ENCODE measurements around the gene CYTH3. TPM values are rescaled to one million over a fixed set of nuclear protein-coding genes. Genes with fewer than 3 reads are reported as not detected.
"Not testable (repeated sequence)": the region's sequence is repeated elsewhere in the genome, so short reads cannot be mapped to it uniquely, and the experiment has no call there.

CYTH3 gene
- total RNA-seq, 1 donor from 2014 or later, result 30.7 TPM

GRCh38 chr7:6234384-6234783 lies 38.0 kb downstream of the CYTH3 start:
- no peak for DNase-seq (ENCODE audit: extremely low read depth, low read depth, low spot score)

- no peak for DNase-seq (ENCODE audit: extremely low read depth, low read depth, low spot score)
Observed at GRCh38 chr7:6232534-6232933, 39.9 kb downstream of the CYTH3 start.

DNA sequence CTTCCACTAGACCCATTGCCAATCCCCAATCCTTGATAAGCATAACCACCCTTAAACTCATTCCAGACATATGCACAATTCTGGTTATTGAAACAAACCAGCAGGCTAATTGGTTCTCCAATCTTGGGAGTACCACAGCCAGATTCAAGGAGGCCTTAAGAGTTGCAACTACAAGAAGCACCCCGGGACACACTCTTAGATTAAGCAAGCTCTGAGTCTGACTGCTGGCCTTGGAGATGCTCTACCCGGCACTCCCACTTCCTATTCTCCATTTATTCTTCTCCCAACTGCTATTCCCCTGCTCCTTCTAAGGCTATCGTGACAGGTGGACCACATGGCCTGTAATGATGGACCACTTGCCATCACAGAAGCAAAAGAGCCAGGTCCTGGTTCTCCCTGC lies 40.3 kb downstream of the CYTH3 start:
- no peak for DNase-seq (ENCODE audit: extremely low read depth, low read depth, low spot score)

GRCh38 chr7:6231184-6231583 lies 41.2 kb downstream of the CYTH3 start:
- DNase-seq (ENCODE audit: extremely low read depth, low read depth, low spot score), result no peak

DNA sequence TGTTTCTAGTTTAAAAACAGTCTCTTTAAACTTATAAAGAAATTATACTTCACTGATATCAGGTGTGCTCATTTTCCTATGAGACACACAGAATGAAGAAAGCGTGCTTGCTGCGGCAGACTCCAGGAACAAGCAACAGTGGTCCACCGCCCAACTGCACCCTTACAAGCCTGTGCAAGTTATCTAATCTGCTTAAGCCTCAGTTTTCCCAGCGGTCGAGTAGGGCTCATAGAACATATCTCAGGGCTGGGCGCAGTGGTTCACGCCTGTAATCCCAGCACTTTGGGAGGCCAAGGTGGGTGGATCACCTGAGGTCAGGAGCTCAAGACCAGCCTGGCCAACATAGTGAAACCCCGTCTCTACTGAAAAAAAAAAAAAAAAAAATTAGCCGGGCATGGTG lies 43.1 kb downstream of the CYTH3 start:
- DNase-seq (ENCODE audit: extremely low read depth, low read depth, low spot score), result not testable (repeated sequence)

GRCh38 chr7:6228361-6229229 lies 43.8 kb downstream of the CYTH3 start:
- no peak for DNase-seq (ENCODE audit: extremely low read depth, low read depth, low spot score)

DNA sequence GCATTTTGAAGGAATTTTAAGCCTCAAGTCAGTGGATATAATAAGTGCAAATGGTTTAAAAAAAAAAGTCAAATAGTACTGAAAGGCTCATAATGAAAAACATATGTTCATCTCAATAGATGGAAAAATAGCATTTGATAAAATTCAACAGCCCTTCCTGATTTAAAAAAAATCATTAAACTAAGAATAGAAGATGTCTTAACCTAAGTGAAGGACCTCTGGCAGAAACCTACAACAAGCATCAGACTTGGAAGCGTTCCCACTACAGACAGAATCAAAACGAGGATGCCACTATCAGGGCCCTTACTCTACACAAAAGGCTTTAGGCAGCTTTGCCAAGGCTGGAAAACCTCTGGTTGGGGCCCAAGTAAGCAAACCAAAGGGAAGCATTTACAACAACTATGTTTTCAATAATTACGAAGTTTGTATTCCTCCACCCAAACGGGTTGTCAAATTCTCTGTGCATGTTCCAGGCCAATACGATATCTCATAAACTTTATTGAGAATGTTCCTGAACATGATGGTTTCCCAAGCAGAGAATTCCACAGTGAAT lies 45.1 kb downstream of the CYTH3 start:
- DNase-seq (ENCODE audit: extremely low read depth, low read depth, low spot score), result no peak

DNA sequence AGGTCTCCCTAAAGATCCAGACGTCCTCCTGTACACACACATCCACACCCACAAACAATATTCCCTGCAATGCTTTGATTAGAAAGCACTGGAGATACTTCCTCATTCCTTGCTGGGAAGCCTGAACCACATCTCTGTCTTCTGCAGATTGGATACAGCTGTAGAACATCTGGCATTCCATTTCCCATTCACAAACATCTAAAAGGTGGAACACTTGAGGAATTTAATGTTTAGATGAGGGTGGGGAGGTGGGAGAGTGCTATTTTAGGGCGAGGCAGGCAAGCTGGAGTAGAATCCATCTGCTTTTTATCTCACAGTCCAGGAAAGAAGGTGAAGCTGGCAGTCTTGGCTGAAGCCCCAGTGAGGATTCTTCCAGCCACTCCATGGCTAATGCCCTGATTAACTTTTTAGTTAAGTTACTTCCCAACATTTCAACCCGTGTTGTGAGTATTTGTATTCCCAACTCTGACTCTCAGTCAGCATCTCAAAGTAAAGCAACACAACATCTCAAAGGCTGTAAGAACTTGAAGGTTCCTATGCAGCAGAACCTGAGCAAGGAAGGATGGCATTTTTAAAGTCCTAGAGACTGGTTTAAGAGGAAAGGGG lies 46.1 kb downstream of the CYTH3 start:
- no peak for DNase-seq (ENCODE audit: extremely low read depth, low read depth, low spot score)

DNA sequence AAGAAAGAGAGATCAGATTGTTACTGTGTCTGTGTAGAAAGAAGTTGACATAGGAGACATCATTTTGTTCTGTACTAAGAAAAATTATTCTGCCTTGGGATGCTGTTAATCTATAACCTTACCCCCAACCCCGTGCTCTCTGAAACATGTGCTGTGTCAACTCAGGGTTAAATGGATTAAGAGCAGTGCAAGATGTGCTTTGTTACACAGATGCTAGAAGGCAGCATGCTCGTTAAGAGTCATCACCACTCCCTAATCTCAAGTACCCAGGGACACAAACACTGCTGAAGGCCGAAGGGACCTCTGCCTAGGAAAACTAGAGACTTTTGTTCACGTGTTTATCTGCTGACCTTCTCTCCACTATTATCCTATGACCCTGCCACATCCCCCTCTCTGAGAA lies 49.0 kb downstream of the CYTH3 start:
- not testable (repeated sequence) for DNase-seq (ENCODE audit: extremely low read depth, low read depth, low spot score)

DNA sequence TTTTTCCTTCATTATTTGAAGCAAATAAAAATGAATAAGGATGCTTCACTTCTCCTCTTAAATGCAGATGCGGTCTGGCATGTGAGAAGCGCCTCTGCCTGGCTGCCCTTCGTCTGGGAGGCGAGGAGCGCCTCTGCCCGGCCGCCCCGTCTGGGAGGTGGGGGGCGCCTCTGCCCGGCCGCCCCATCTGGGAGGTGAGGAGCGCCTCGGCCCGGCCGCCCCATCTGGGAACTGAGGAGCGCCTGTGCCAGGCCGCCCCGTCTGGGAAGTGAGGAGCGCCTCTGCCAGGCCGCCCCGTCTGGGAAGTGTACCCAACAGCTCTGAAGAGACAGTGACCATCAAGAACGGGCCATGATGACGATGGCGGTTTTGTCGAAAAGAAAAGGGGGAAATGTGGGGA lies 49.4 kb downstream of the CYTH3 start:
- DNase-seq (ENCODE audit: extremely low read depth, low read depth, low spot score), result not testable (repeated sequence)

DNA sequence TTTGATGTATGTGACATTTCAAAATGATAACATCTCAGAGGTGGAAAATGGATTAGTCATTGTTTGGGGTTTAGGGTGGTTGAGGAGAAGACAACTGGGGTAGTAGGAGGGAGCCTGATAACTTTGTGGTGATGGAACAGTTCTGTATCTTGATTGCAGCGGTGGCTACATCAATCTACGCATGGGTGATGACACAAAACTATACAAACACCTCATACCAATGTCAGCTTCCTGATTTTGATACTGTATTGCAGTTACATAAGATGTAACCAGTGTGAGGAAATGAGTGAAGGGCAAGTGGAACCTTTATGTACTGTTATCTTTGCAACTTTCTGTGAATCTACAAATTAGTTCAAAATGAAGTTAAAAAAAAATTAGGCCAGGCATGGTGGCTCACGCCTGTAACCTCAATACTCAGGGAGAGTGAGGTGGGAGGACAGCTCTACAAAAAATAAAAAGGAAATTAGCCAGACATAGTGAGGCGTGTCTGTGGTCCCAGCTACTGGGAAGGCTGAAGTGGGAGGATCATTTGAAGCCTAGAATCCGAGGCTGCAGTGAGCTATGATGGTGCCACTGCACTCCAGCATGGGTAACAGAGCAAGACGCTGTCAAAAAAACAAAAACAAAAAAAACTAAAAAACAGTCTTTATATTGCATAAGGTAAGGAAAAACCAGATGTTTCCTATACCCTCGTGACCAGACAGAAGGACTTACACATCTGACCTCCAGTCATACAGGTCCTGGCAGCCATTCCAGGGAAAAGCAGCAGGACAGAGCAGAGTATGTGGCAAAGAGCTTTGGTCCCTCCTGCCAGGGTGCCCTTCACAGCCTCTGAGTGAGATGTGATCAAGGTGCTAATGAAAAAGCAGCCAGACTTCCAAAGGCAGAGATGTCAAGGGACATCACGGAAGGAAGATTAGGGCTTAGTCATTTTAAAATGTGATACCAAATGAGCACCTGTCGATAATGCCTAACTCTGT lies 50.8 kb downstream of the CYTH3 start:
- no peak for DNase-seq (ENCODE audit: extremely low read depth, low read depth, low spot score)

- DNase-seq (ENCODE audit: extremely low read depth, low read depth, low spot score), result no peak
Observed at GRCh38 chr7:6218329-6218728, 54.1 kb downstream of the CYTH3 start.

DNA sequence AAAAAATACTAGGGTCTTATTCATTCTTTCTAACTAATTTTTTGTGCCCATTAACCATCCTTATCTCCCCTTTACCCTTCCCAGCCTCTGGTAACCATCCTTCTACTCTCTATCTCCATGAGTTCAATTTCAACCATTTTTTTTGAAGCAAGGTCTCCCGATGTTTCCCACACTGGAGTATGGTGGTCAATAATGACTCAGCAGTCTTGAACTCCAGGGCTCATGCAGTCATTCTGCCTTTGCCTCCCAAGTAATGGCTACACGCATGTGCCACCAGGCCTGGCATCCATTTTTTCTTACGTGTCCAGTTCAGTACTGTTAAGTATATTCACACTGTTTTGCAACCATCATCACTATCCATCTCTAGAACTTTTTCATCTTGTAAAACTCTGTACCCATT lies 60.4 kb downstream of the CYTH3 start:
- DNase-seq (ENCODE audit: extremely low read depth, low read depth, low spot score), result no peak

DNA sequence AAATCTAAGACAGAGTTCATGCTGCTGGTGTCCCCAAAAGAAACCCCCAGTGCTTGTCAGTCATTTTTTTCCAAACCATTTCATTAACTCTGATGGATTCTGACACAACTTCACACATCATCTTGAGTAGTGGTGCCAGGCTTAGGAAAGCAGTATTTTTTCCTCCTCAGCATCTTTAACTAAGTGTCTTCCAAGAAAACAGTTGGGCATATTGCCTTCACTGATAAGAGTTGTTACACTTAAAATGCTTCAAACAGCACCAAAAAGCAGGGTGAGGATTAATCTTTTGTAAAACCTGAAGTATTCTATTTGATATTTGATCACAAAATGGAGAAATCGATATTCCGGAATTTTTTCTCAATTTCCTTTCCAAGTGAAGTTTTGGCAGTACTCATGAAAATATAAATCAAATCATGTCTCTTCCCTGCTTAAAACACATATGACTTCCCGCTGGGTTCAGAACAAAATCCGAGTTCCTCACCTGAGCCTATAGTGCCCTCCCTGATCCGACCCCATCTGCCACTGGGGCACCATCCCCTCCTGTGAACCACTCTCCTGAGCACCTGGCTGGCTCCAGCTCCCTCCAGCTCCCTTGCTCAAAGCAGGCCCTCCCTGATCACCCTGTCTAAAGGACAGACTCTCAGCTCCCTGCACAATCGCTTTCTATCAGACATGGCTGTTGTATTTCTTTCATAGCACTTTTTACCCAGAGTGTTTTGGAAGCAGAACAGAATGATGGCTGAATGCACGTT lies 61.6 kb downstream of the CYTH3 start:
- DNase-seq (ENCODE audit: extremely low read depth, low read depth, low spot score), result no peak

DNA sequence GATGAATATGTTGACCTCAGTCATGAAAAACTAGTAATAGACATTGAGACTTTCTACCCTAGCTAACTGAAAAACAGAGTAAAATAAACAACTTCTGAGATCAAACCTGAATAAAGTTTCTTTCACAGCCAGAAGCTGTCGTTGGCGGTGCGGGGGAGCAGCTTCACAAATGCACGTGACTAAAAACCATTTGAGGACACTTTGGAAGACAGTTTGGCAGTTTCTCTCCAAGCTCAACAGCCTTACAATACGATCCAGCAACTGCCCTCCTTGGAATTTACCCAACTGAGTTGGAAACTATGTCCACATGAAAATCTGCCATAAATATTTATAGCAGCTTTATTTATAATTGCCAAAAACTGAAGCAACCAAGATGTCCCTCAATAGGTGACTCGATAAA lies 63.1 kb downstream of the CYTH3 start:
- DNase-seq (ENCODE audit: extremely low read depth, low read depth, low spot score), result no peak

DNA sequence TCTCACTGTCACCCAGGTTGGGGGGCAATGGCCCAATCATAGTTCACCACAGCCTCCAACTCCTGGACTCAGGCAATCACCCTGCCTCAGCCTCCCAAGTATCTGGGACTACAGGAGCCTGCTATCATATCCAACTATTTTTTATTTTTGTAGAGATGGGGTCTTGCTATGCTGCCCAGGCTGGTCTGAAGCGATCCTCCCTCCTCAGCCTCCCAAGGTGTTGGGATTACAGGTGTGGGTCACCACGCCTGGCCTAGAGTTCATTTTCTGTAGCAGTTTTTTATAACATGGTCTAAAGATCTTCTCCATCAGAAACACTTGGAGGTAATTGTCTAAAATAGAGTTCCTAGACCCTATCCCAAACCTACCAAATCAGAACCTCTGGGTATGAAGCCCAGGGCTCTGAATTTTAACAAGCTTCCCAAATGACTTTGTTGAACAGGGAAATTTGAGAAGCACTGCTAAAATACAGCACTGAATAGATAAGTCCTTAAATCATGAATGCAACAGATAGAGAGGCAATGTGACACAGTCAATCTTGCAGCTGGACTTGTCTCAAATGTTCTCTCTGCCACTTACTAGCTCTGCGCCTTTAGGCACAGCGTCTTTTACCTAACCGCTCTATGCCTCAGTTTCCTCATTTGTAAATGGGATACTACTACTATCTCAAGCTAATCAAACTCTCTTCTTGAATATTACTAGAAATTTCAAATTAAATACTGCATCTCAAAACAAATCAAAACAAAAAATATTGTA lies 63.7 kb downstream of the CYTH3 start:
- no peak for DNase-seq (ENCODE audit: extremely low read depth, low read depth, low spot score)

GRCh38 chr7:6205971-6206660 lies 66.3 kb downstream of the CYTH3 start:
- DNase-seq (ENCODE audit: extremely low read depth, low read depth, low spot score), result no peak

DNA sequence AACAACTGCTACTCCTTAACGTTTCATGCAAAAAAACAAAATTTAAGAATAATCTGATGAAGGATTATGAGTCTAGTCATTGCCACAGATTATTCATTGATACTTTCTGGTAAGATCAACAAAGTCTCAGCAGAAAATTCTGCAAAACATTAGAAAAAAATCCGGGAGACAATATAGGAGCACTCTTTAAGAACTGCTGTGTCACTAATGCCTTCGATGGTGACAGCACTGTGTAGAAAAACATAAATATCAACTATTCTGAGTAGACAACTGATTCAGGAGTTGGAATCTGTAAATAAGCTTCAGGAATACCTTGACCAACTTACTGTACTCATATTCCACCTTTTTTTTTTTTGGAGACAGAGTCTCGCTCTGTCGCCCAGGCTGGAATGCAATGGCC lies 69.0 kb downstream of the CYTH3 start:
- DNase-seq (ENCODE audit: extremely low read depth, low read depth, low spot score), result no peak

- no peak for DNase-seq (ENCODE audit: extremely low read depth, low read depth, low spot score)
Observed at GRCh38 chr7:6202117-6202516, 70.3 kb downstream of the CYTH3 start.
